Left renal pelvis (tissue), 4 donors: ENCODE measurements around the gene STT3A. TPM values are rescaled to one million over a fixed set of nuclear protein-coding genes. Genes with fewer than 3 reads are reported as not detected.

Source experiments
- DNase-seq, 4 donors: peaks; one replicate each; pipeline ENCODE4 v3.0.0-alpha.2; 2013; ENCODE audit warnings: low read depth in 4 of 4, low spot score in 3 of 4
- polyA plus RNA-seq, 4 donors: library from polyadenylated mRNA; unstranded; fragments of 120-200 nt; gene quantifications; one replicate each; pipeline ENCODE4 v1.2.1, GENCODE V29; 2013; ENCODE audit not compliant: insufficient read length in 4 of 4

Gene STT3A
- polyA plus RNA-seq, 4 donors = 186 to 226 (median 206) TPM

GRCh38 chr11:125649465-125650166 lies 57.0 kb downstream of the STT3A start:
- no peak for DNase-seq

GRCh38 chr11:125662689-125663088 lies 70.0 kb downstream of the STT3A start:
- DNase-seq = no peak

GRCh38 chr11:125663910-125664309 lies 71.3 kb downstream of the STT3A start:
- no peak for DNase-seq

- DNase-seq = no peak
Measured at GRCh38 chr11:125667151-125667550, 74.5 kb downstream of the STT3A start.

- no peak for DNase-seq
Measured at GRCh38 chr11:125670172-125670571, 77.5 kb downstream of the STT3A start.

GRCh38 chr11:125671561-125671960 lies 78.9 kb downstream of the STT3A start:
- no peak for DNase-seq

Other genes with a start within 250 kb of the STT3A start
- 10 to 100 TPM in 3 of 4 donors, 1 to 10 TPM in 1; 8.8 to 33.3 (median 11.4) TPM for gene FEZ1, start 96.6 kb upstream of the STT3A start, polyA plus RNA-seq
- gene EI24, start 23.4 kb upstream of the STT3A start, polyA plus RNA-seq = 100 to 1,000 TPM in 3 of 4 donors, 10 to 100 TPM in 1; 90.9 to 126 (median 115) TPM
- 10 to 100 TPM; 15.7 to 32.9 (median 29.9) TPM for gene CHEK1, start 32.3 kb downstream of the STT3A start, polyA plus RNA-seq
- 1 to 10 TPM in 2 of 4 donors, under 1 TPM in 2; 0.68 to 1.6 (median 1.00) TPM for gene ACRV1, start 88.0 kb downstream of the STT3A start, polyA plus RNA-seq
- gene PATE1, start 153.4 kb downstream of the STT3A start, polyA plus RNA-seq = not detected
- gene PATE2, start 186.0 kb downstream of the STT3A start, polyA plus RNA-seq = under 1 TPM in 1 of 4 donors, not detected in 3; 0.09 TPM
- not detected for gene PATE3, start 195.3 kb downstream of the STT3A start, polyA plus RNA-seq
- under 1 TPM in 2 of 4 donors, not detected in 2; 0.15 to 0.19 TPM for gene PATE4, start 240.5 kb downstream of the STT3A start, polyA plus RNA-seq